DMS114 treated with DMSO at 0.1 percent for 48 hours (cell line): ENCODE measurements around the gene MEGF11.
"Not testable (repeated sequence)": the region's sequence is repeated elsewhere in the genome, so short reads cannot be mapped to it uniquely, and the experiment has no call there.

Source experiments
- DNase-seq: peaks from one replicate; lab custom pipeline; 2025; ENCODE audit not compliant: unreplicated experiment; lab: John Stamatoyannopoulos, UW

Gene MEGF11

GRCh38 chr15:65980824-65981456 lies 272.6 kb downstream of the MEGF11 start:
- peak; percentile 12 for DNase-seq

- no peak for DNase-seq
These were observed 273.7 kb downstream of the MEGF11 start for GRCh38 chr15:65979837-65980236.

- DNase-seq, result no peak
These were observed 274.2 kb downstream of the MEGF11 start for GRCh38 chr15:65979316-65979715.

- no peak for DNase-seq
These were observed 275.4 kb downstream of the MEGF11 start for GRCh38 chr15:65978110-65978509.

- not testable (repeated sequence) for DNase-seq
These were observed 277.4 kb downstream of the MEGF11 start for GRCh38 chr15:65976196-65976595.

- no peak for DNase-seq
These were observed 281.9 kb downstream of the MEGF11 start for GRCh38 chr15:65971741-65971995.

GRCh38 chr15:65970937-65971740 lies 282.4 kb downstream of the MEGF11 start:
- DNase-seq, result no peak

GRCh38 chr15:65969865-65970816 lies 283.4 kb downstream of the MEGF11 start:
- no peak for DNase-seq

- DNase-seq, result no peak
These were observed 285.0 kb downstream of the MEGF11 start for GRCh38 chr15:65968511-65968910.

- DNase-seq, result no peak
These were observed 288.6 kb downstream of the MEGF11 start for GRCh38 chr15:65964792-65965433.

GRCh38 chr15:65963911-65964482 lies 289.6 kb downstream of the MEGF11 start:
- no peak for DNase-seq

- DNase-seq, result no peak
These were observed 290.2 kb downstream of the MEGF11 start for GRCh38 chr15:65963358-65963757.

- DNase-seq, result no peak
These were observed 291.4 kb downstream of the MEGF11 start for GRCh38 chr15:65962187-65962586.

- DNase-seq, result no peak
These were observed 293.0 kb downstream of the MEGF11 start for GRCh38 chr15:65960586-65960985.

- DNase-seq, result no peak
These were observed 294.7 kb downstream of the MEGF11 start for GRCh38 chr15:65958835-65959234.

GRCh38 chr15:65957451-65957850 lies 296.1 kb downstream of the MEGF11 start:
- DNase-seq, result no peak

- no peak for DNase-seq
These were observed 296.7 kb downstream of the MEGF11 start for GRCh38 chr15:65956899-65957298.

- no peak for DNase-seq
These were observed 297.2 kb downstream of the MEGF11 start for GRCh38 chr15:65956307-65956706.

- no peak for DNase-seq
These were observed 299.2 kb downstream of the MEGF11 start for GRCh38 chr15:65954289-65954741.

GRCh38 chr15:65953622-65954021 lies 299.9 kb downstream of the MEGF11 start:
- no peak for DNase-seq
